Ascending aorta (tissue), 2 donors: ENCODE measurements around the gene TMEM135. TPM values are rescaled to one million over a fixed set of nuclear protein-coding genes. Genes with fewer than 3 reads are reported as not detected.
"Not testable (repeated sequence)": the region's sequence is repeated elsewhere in the genome, so short reads cannot be mapped to it uniquely, and the experiment has no call there.

Source experiments
- DNase-seq, 2 donors: peaks; one replicate each; pipeline ENCODE4 v3.0.0-alpha.2; 2019; ENCODE audit warnings: low spot score in 2 of 2
- H3K27ac ChIP-seq, 2 donors: fragments of 200-600 bp; sonication (generic); one replicate each; pipeline ENCODE4 v1.5.1; 2016 to 2017; ENCODE audit warnings: mild to moderate bottlenecking in 1 of 2
- H3K27me3 ChIP-seq: fragments of 200-600 bp; sonication (generic); one replicate; pipeline ENCODE4 v1.5.1; 2017
- H3K36me3 ChIP-seq, 2 donors: fragments of 200-600 bp; sonication (generic); one replicate each; pipeline ENCODE4 v1.5.1; 2016
- H3K4me1 ChIP-seq, 2 donors: fragments of 200-600 bp; sonication (generic); one replicate each; pipeline ENCODE4 v1.5.1; 2016 to 2017; ENCODE audit warnings: mild to moderate bottlenecking in 1 of 2
- H3K4me3 ChIP-seq, 2 donors: fragments of 200-600 bp; sonication (generic); one replicate each; pipeline ENCODE4 v1.5.1; 2016 to 2017; ENCODE audit warnings: mild to moderate bottlenecking in 1 of 2
- H3K9me3 ChIP-seq, 2 donors: fragments of 200-600 bp; sonication (generic); one replicate each; pipeline ENCODE4 v1.5.1; 2016
- intact Hi-C: fragments of 100-400 bp; cut with DNase I; formaldehyde crosslinking; loops from one replicate; pipeline ENCODE4 v1.15.1; 2023
- total RNA-seq: library from RNA; depleted of rRNA; stranded (reverse); fragments of >200 nt; gene quantifications from one replicate; pipeline ENCODE4 v1.1.0, GENCODE V29; 2016
- TF ChIP-seq, protein P1 (sequence below), 3 experiments: fragments of 200-600 bp in 2 of 3; fragments of 450-650 bp in 1 of 3; sonication (generic) in 2 of 3; IDR thresholded peaks; one replicate each; pipeline ENCODE4 v1.5.1; 2016 to 2019; ENCODE audit warnings: antibody characterized with exemption in 3 of 3, mild to moderate bottlenecking in 1 of 3, moderate library complexity in 1 of 3

TMEM135 gene
- total RNA-seq, 1 donor from 2014 or later: 18.4 TPM

DNA sequence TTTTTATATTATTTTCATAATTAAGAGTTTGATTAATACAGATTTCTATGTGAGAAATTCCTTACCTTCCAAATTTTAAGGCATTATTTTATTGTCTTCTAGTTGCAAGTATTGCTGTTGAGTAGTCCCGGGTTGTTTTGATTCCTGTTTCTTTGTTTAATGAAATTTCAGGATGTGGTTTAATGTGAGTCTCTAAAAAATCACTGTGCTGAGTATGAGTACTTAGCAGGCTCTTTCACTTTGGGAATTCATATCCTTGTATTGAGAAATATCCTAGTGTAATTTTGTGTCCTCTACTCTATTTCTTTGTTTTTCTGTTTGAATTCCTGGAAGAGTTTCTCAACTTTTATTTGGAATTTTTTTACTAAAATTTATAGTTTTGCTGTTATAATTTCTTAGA lies 113.2 kb downstream of the TMEM135 start:
- TF ChIP-seq, protein P1, sequence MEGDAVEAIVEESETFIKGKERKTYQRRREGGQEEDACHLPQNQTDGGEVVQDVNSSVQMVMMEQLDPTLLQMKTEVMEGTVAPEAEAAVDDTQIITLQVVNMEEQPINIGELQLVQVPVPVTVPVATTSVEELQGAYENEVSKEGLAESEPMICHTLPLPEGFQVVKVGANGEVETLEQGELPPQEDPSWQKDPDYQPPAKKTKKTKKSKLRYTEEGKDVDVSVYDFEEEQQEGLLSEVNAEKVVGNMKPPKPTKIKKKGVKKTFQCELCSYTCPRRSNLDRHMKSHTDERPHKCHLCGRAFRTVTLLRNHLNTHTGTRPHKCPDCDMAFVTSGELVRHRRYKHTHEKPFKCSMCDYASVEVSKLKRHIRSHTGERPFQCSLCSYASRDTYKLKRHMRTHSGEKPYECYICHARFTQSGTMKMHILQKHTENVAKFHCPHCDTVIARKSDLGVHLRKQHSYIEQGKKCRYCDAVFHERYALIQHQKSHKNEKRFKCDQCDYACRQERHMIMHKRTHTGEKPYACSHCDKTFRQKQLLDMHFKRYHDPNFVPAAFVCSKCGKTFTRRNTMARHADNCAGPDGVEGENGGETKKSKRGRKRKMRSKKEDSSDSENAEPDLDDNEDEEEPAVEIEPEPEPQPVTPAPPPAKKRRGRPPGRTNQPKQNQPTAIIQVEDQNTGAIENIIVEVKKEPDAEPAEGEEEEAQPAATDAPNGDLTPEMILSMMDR (IDR thresholded peaks at IDR 0.05): no peak
- Histone ChIP-seq H3K4me3 (no peak overlapping the region), H3K9me3 (no peaks in the 10 kb centered on the region), H3K36me3 (no peaks in the 10 kb centered on the region), H3K4me1 (peaks cover 0 to 3% of the 10 kb centered on the region in 2 donors), H3K27ac (no peak overlapping the region), H3K27me3 (no peaks in the 10 kb centered on the region)
- intact Hi-C loops: no loop called here
- no peak for DNase-seq

DNA sequence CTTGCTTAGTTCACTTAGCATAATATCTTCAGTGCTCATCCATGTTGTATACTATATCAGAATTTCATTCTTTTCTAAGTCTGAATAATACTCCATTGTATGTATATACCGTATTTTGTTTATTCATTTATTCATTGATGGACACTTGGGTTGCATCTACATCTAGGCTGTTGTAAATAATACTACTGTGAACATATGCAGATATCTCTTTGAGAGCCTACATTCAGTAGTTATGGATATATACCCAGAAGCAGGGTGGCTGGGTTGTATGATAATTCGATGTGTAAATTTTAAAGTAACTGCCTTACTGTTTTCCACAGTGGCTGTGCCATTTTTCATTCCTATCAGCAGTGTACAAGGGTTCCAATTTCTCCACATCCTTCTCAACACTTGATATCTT lies 116.5 kb downstream of the TMEM135 start:
- no peak overlapping the region for H3K27ac ChIP-seq
- H3K36me3 ChIP-seq: no peaks in the 10 kb centered on the region
- no peak overlapping the region for H3K4me3 ChIP-seq
- DNase-seq: no peak
- H3K9me3 ChIP-seq: no peaks in the 10 kb centered on the region
- TF ChIP-seq, protein P1 (IDR thresholded peaks at IDR 0.05): no peak
- H3K27me3 ChIP-seq: no peaks in the 10 kb centered on the region
- intact Hi-C loops: no loop called here
- H3K4me1 ChIP-seq: peaks cover 0 to 3% of the 10 kb centered on the region in 2 donors

DNA sequence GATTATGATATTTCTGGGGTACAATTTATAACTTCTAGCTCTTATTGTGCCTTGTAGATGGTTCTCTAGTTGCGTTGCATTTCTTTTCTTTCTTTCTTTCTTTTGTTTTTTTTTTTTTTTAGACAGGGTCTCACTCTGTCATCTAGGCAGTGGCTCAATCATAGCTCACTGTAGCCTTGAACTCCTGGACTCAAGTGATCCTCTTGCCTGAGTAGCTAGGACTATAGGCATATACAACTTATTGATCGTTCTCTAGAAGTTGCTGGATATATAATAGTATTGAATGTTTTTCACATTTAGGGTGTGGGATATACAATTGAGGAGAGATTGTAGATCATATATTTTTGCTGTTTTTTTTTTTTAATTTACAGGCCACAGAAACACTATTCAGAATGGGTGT lies 119.2 kb downstream of the TMEM135 start:
- intact Hi-C loops: no loop called here
- no peaks in the 10 kb centered on the region for H3K9me3 ChIP-seq

DNA sequence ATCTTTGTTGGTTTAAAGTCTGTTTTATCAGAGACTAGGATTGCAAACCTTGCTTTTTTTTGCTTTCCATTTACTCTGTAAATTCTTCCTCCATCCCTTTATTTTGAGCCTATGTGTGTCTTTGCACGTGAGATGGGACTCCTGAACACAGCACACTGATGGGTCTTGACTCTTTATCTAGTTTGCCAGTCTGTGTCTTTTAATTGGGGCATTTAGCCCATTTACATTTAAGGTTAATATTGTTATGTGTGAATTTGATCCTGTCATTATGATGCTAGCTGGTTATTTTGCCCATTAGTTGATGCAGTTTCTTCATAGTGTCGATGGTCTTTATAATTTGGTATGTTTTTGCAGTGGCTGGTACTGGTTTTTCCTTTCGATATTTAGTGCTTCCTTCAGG lies 131.3 kb downstream of the TMEM135 start:
- intact Hi-C loops, H3K36me3 ChIP-seq, DNase-seq, H3K27ac ChIP-seq, H3K4me3 ChIP-seq, H3K27me3 ChIP-seq: not testable (repeated sequence)
- peaks cover 0 to 12% of the 10 kb centered on the region in 2 donors for H3K4me1 ChIP-seq
- peaks cover 0 to 11% of the 10 kb centered on the region in 2 donors for H3K9me3 ChIP-seq

More for the DNA sequence above, 119.2 kb downstream of the TMEM135 start:
- no peaks in the 10 kb centered on the region for H3K27me3 ChIP-seq
- no peaks in the 10 kb centered on the region for H3K4me1 ChIP-seq
- TF ChIP-seq, protein P1 (IDR thresholded peaks at IDR 0.05): no peak
- no peak overlapping the region for H3K4me3 ChIP-seq
- no peaks in the 10 kb centered on the region for H3K36me3 ChIP-seq
- no peak for DNase-seq
- H3K27ac ChIP-seq: no peak overlapping the region

DNA sequence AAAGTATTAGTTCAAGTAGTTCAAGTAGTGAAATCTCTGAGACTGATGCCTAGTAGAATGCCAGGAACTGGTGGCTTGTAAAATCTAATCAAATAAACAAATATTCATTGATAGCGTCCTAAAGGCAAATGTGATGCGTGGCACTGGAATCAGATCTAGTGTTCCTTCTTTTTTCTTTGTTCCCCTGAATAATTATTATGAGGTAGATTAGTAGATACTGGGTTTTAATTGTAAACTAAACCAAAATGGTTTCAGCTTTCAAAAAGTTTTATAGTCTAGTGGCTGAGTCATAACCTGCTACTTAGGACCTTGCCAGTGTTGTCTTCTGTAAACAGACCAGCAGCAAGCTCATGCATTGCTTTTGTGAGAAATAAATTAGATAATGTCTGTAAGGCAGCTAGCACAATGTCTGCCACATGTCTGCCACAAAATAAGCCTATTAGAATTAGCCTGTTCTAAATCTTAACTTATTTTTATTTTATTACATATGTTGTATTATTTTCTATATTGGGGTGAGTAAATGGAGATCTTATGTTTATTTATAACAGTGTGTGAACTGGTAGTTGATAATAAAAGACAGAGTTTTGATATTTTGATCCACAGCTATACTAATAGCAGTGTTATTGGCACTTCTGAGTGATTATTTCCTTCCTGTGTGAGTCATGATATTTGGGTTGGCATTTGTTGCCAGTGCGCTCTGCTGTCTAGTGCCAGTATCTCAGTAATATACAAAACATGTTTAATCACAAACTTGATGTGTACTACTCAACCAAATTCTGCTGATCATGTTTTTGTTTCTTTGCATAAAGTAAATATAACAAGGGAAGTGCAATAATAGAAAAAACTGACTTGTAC lies 135.7 kb downstream of the TMEM135 start:
- peak overlapping the region; percentile 15 to 47 for H3K27ac ChIP-seq
- intact Hi-C loops: no loop called here

DNA sequence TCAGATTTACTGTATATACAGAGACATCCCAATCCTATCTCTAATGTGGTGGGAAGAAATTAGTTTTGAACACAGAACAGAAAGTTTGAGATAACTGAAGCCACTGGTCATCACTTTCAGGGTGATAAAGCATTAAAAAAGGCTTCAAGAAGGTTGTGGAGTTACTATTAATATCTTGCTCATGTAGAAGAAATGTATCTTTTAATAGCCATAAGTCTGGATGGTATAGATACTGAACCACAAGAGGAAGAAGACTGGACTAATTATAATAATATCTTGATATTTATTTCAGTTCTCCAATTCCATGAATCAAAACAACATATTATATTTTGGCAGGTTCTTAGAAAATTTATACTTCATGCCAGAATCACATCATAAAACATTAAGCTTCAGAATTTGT lies 137.1 kb downstream of the TMEM135 start:
- Histone ChIP-seq H3K4me1 (peaks cover 0 to 13% of the 10 kb centered on the region in 2 donors), H3K36me3 (no peaks in the 10 kb centered on the region), H3K27ac (no peak overlapping the region), H3K9me3 (no peaks in the 10 kb centered on the region), H3K4me3 (no peak overlapping the region), H3K27me3 (no peaks in the 10 kb centered on the region)
- no peak for DNase-seq
- intact Hi-C loops: no loop called here
- TF ChIP-seq, protein P1 (IDR thresholded peaks at IDR 0.05): no peak

More for the DNA sequence above, 135.7 kb downstream of the TMEM135 start:
- H3K4me1 ChIP-seq: peaks cover 0 to 13% of the 10 kb centered on the region in 2 donors
- H3K4me3 ChIP-seq: no peak overlapping the region
- H3K36me3 ChIP-seq: no peaks in the 10 kb centered on the region
- no peaks in the 10 kb centered on the region for H3K27me3 ChIP-seq
- peaks cover 0 to 3% of the 10 kb centered on the region in 2 donors for H3K9me3 ChIP-seq
- no peak for DNase-seq
- TF ChIP-seq, protein P1 (IDR thresholded peaks at IDR 0.05): no peak
